GM12865 (cell line): ENCODE data around the gene PDIA3.

ENCODE experiments used
- DNase-seq: peaks from one replicate; pipeline ENCODE4 v3.0.0; 2010; ENCODE audit warnings: low read depth
- H3K4me3 ChIP-seq: 2 replicates; pipeline ENCODE4 v1.5.1; 2011; ENCODE audit warnings: mild to moderate bottlenecking, low read depth, low read length, control low read depth
- TF ChIP-seq, protein P1 (sequence below): IDR thresholded peaks from 2 replicates; pipeline ENCODE4 v1.5.1; 2011; ENCODE audit warnings: low read length, control low read depth, low read depth, inconsistent platforms; ENCODE audit not compliant: insufficient read depth; ENCODE audit errors: missing control alignments

PDIA3 gene

DNA sequence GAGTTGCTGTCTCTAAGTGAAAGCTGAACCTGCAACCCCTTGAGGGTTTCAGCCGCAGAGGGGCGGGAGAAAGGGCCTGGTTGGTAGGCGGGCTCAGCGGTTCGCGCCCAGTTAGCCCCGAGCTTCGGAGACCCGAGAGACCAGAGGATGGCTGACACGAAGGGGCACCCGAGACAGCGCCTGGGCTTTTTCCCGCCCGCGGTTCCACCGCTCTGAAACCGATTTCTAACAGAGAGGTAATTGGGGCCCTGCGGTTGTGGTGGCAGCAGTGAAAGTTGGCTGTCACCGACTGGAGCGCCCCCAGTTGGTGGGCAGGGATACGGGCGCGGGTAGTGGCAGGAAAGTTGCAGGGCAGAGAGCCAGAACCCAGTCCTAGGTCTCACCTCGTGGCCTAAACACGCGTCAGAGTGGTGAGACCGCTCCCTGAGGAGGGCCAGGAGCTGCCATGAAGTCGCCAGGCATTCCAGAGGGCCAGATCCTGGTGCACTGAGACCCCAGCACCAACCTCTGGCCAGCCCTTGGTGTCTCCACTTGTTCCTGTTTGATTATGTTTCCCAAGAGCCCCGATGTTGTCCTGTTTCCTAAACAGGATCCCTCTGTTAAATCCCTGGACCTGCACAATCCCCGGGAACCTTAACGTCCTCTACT is 31.2 kb downstream of the PDIA3 start:
- TF ChIP-seq, protein P1, sequence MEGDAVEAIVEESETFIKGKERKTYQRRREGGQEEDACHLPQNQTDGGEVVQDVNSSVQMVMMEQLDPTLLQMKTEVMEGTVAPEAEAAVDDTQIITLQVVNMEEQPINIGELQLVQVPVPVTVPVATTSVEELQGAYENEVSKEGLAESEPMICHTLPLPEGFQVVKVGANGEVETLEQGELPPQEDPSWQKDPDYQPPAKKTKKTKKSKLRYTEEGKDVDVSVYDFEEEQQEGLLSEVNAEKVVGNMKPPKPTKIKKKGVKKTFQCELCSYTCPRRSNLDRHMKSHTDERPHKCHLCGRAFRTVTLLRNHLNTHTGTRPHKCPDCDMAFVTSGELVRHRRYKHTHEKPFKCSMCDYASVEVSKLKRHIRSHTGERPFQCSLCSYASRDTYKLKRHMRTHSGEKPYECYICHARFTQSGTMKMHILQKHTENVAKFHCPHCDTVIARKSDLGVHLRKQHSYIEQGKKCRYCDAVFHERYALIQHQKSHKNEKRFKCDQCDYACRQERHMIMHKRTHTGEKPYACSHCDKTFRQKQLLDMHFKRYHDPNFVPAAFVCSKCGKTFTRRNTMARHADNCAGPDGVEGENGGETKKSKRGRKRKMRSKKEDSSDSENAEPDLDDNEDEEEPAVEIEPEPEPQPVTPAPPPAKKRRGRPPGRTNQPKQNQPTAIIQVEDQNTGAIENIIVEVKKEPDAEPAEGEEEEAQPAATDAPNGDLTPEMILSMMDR = peak; percentile 86
- peak; percentile 93 for DNase-seq
- peak overlapping the region; percentile 70 for H3K4me3 ChIP-seq

DNA sequence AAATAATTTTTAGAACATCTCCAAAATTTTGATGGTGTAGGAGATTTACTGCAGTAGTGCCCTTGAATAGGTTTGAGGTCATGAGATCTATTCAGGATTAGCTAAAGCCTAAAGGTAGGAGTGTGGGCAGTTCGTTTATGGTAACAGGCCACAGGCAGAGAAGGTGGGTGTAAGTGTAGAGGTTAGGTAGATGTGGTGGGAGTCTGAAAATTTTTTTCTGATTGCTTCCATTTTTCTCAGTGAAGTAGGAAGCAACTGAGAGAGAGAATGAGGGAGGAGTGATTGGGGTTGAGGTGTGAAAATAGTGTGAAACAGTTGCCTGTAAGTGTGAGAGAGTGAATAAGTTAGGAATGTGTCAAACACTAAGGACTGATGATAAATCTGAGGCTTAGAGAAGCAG is 32.8 kb downstream of the PDIA3 start:
- DNase-seq = no peak
- TF ChIP-seq, protein P1 = no peak
- no peak overlapping the region for H3K4me3 ChIP-seq

DNA sequence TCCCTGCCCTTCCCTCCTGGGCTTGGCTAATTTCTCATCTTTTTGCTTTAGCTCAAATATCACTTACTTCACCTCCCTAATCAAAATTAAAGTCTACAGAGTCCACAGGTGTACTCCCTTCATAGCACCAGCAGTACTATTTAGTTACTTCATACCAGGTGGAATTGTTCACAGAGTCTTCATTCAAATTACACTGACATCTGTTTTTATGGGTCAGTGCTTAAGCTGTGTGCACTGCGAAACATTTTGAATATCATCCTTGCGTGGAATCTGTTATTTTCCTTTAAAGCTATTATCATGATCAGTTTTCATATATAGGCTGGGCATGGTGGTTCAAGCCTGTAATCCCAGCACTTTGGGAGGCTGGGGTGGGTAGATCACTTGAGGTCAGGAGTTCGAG is 43.2 kb downstream of the PDIA3 start:
- DNase-seq = no peak
- TF ChIP-seq, protein P1 = no peak
- H3K4me3 ChIP-seq = no peak overlapping the region

DNA sequence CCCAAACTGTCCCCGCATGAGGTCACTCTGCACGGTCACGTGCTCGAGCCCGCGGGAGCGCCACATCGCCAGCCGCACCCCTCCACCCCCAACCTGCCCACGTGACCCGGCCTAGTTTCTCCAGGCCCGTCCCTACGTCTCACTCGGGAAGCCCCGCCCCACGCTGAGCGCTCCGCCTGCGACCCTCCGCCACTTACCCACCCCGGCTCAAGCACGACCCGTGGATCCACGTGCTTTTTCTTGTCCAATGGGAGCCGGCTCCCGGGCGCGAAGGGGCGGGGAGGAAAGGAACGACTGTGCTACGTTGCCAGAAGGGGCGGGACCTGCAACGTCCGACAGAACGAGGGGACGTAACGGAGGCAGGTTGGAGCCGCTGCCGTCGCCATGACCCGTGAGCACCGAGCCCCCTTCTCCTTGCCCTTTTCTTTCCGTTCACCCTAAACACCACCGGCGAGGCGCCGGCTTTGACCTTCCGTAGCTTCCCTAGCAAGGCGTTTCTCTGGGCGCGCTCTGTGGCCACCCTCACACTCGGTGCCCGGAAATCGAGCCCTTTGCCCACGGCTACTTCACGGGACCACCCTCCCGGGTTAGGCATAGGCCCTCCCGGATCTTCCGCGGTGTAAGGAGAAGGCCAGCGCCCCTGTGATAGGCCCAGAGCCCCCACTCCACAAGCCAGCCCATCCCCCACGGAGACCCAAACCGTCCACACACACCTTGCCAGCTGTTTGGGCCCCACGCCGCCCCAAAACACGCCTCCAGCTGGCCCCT is 45.9 kb downstream of the PDIA3 start, which contains the start of gene SERF2:
Gene SERF2 (plus strand): TSS at position 328 of the 768 bp plus-strand sequence. CDS start 57 bp downstream, at position 385.
- peak; percentile 100 for DNase-seq
- TF ChIP-seq, protein P1 = no peak
- H3K4me3 ChIP-seq = peak within 1 kb of the TSS; percentile 97

DNA sequence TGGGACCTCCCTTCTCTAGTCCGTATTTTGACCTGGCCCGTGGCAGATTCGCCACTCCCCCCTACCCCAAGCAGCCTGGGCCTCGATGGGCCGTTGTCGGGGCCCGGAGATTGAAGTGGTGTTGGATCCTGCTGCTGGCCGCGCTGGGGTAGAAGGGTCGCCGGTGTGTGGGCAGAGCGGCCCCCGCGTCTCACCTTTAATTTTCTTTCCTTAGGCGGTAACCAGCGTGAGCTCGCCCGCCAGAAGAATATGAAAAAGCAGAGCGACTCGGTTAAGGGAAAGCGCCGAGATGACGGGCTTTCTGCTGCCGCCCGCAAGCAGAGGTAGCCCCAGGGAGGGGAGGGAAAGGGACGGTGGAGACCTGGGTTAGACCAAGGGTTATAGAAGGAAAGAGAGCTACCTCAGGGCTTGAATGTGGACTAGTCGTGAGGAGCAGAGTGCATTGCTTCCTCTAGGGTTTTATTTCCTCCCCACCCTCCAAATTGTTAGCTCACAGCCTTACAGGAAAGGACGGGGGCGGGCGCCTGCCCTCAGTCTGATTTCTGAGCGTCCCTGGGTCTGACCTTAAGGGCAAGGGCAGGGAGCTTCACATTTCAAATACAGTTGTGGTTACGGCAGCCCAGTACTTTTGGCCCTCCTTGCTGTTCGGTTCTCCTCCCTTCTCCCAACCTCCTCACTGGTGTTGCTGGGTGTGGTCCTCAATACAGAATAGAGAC is 46.7 kb downstream of the PDIA3 start:
- TF ChIP-seq, protein P1 = no peak
- H3K4me3 ChIP-seq = peak overlapping the region; percentile 97
- peak; percentile 49 for DNase-seq

DNA sequence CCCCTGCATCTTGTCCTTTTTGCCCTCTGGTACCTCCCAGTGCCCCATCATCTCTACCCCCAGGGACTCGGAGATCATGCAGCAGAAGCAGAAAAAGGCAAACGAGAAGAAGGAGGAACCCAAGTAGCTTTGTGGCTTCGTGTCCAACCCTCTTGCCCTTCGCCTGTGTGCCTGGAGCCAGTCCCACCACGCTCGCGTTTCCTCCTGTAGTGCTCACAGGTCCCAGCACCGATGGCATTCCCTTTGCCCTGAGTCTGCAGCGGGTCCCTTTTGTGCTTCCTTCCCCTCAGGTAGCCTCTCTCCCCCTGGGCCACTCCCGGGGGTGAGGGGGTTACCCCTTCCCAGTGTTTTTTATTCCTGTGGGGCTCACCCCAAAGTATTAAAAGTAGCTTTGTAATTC is 47.4 kb downstream of the PDIA3 start:
- TF ChIP-seq, protein P1 = no peak
- no peak for DNase-seq
- peak overlapping the region; percentile 97 for H3K4me3 ChIP-seq
